Glutamatergic neuron (in vitro differentiated cells): ENCODE results near the gene DYNC1I2. TPM values are rescaled to one million over a fixed set of nuclear protein-coding genes. Genes with fewer than 3 reads are reported as not detected.
"Not testable (repeated sequence)": the region's sequence is repeated elsewhere in the genome, so short reads cannot be mapped to it uniquely, and the experiment has no call there.

Source experiments
- DNase-seq: peaks from one replicate; pipeline ENCODE4 v3.0.0; 2022
- H3K27ac Mint-ChIP-seq: one replicate; pipeline ENCODE4 v1.8.0; 2020; ENCODE audit warnings: mild to moderate bottlenecking, mixed read lengths, inconsistent platforms; ENCODE audit not compliant: unreplicated experiment
- H3K27me3 Mint-ChIP-seq: one replicate; pipeline ENCODE4 v1.8.0; 2020; ENCODE audit warnings: mild to moderate bottlenecking, moderate library complexity, mixed read lengths, inconsistent platforms; ENCODE audit not compliant: unreplicated experiment
- H3K36me3 Mint-ChIP-seq: one replicate; pipeline ENCODE4 v1.8.0; 2020; ENCODE audit warnings: mild to moderate bottlenecking, mixed read lengths, inconsistent platforms; ENCODE audit not compliant: unreplicated experiment
- H3K4me1 Mint-ChIP-seq: one replicate; pipeline ENCODE4 v1.8.0; 2020; ENCODE audit warnings: mild to moderate bottlenecking, low read depth, mixed read lengths, inconsistent platforms; ENCODE audit not compliant: unreplicated experiment
- H3K4me3 Mint-ChIP-seq: one replicate; pipeline ENCODE4 v1.8.0; 2020; ENCODE audit warnings: mild to moderate bottlenecking, mixed read lengths, inconsistent platforms; ENCODE audit not compliant: unreplicated experiment
- H3K9me3 Mint-ChIP-seq: one replicate; pipeline ENCODE4 v1.8.0; 2020; ENCODE audit warnings: mild to moderate bottlenecking, moderate library complexity, mixed read lengths, inconsistent platforms; ENCODE audit not compliant: unreplicated experiment
- CTCF ChIP-seq: fragments of 200-600 bp; sonication (generic); IDR thresholded peaks from one replicate; pipeline ENCODE4 v1.5.0; 2021; ENCODE audit not compliant: partially characterized antibody, unreplicated experiment
- total RNA-seq: library from RNA; stranded (reverse); fragmentation: NEBNext Ultra II Directional; extraction: Animal tissue kit (Norgen Biotek cat#: 25700); gene quantifications from one replicate; pipeline ENCODE4 v1.2.1, GENCODE V29; 2021; ENCODE audit not compliant: unreplicated experiment

DYNC1I2 gene
- total RNA-seq, 1 donor from 2014 or later: 363 TPM

GRCh38 chr2:171772373-171772772, 85.1 kb downstream of the DYNC1I2 start:
- peaks cover 19% of the 10 kb centered on the region for H3K27me3 Mint-ChIP-seq
- no peak overlapping the region for H3K27ac Mint-ChIP-seq
- H3K36me3 Mint-ChIP-seq: peaks cover 37% of the 10 kb centered on the region
- no peak overlapping the region for H3K4me3 Mint-ChIP-seq
- DNase-seq: no peak
- H3K9me3 Mint-ChIP-seq: peaks cover 31% of the 10 kb centered on the region
- TF ChIP-seq CTCF: no peak
- H3K4me1 Mint-ChIP-seq: no peaks in the 10 kb centered on the region

- DNase-seq, H3K27ac Mint-ChIP-seq, H3K4me1 Mint-ChIP-seq, H3K4me3 Mint-ChIP-seq: not testable (repeated sequence)
- Mint-ChIP-seq H3K27me3 (peaks cover 16% of the 10 kb centered on the region), H3K9me3 (peaks cover 30% of the 10 kb centered on the region), H3K36me3 (peaks cover 41% of the 10 kb centered on the region)
Observed at GRCh38 chr2:171774581-171774980, 87.3 kb downstream of the DYNC1I2 start.

- H3K36me3 Mint-ChIP-seq: peaks cover 24% of the 10 kb centered on the region
- no peak overlapping the region for H3K4me3 Mint-ChIP-seq
- DNase-seq: no peak
- peaks cover 9% of the 10 kb centered on the region for H3K27me3 Mint-ChIP-seq
- TF ChIP-seq CTCF: no peak
- H3K9me3 Mint-ChIP-seq: peaks cover 17% of the 10 kb centered on the region
- H3K4me1 Mint-ChIP-seq: no peaks in the 10 kb centered on the region
- H3K27ac Mint-ChIP-seq: no peak overlapping the region
Observed at GRCh38 chr2:171778515-171778914, 91.2 kb downstream of the DYNC1I2 start.

- no peak overlapping the region for H3K4me3 Mint-ChIP-seq
- no peak overlapping the region for H3K27ac Mint-ChIP-seq
- peaks cover 12% of the 10 kb centered on the region for H3K36me3 Mint-ChIP-seq
- no peak for TF ChIP-seq CTCF
- no peaks in the 10 kb centered on the region for H3K9me3 Mint-ChIP-seq
- peaks cover 4% of the 10 kb centered on the region for H3K4me1 Mint-ChIP-seq
- no peaks in the 10 kb centered on the region for H3K27me3 Mint-ChIP-seq
- no peak for DNase-seq
Observed at GRCh38 chr2:171785450-171785849, 98.2 kb downstream of the DYNC1I2 start.

- Mint-ChIP-seq H3K4me1 (peaks cover 4% of the 10 kb centered on the region), H3K4me3 (no peak overlapping the region), H3K27ac (no peak overlapping the region), H3K9me3 (no peaks in the 10 kb centered on the region), H3K36me3 (peaks cover 10% of the 10 kb centered on the region), H3K27me3 (no peaks in the 10 kb centered on the region)
- DNase-seq: no peak
- no peak for TF ChIP-seq CTCF
Observed at GRCh38 chr2:171787333-171788072, 100.2 kb downstream of the DYNC1I2 start.
